Endothelial cell of umbilical vein (primary cell): ENCODE measurements around the gene USP48.

Source experiments
- CTCF ChIP-seq, 2 donors: IDR thresholded peaks; 1 replicate in 1 of 2; 2 replicates in 1 of 2; pipeline ENCODE4 v1.5.1; 2011; ENCODE audit warnings: low read length in 2 of 2, mild to moderate bottlenecking in 2 of 2, moderate library complexity in 2 of 2, control low read depth in 1 of 2, inconsistent platforms in 1 of 2, low read depth in 1 of 2; ENCODE audit not compliant: insufficient read depth in 1 of 2; ENCODE audit errors: extremely low read depth in 1 of 2
- EZH2 ChIP-seq: IDR thresholded peaks from 2 replicates; pipeline ENCODE4 v1.6.1; 2012; ENCODE audit warnings: borderline replicate concordance, low read depth, mild to moderate bottlenecking, moderate library complexity, low read length, inconsistent platforms; ENCODE audit not compliant: severe bottlenecking
- FOS ChIP-seq: IDR thresholded peaks from 2 replicates; pipeline ENCODE4 v1.6.1; 2011; ENCODE audit warnings: mild to moderate bottlenecking, low read length, moderate library complexity, borderline replicate concordance; ENCODE audit not compliant: insufficient read depth
- GATA2 ChIP-seq: IDR thresholded peaks from 2 replicates; pipeline ENCODE4 v1.7.0; 2011; ENCODE audit warnings: low read depth, mild to moderate bottlenecking, moderate library complexity, mixed read lengths, low read length; ENCODE audit not compliant: insufficient read length, insufficient read depth
- JUN ChIP-seq: IDR thresholded peaks from 2 replicates; pipeline ENCODE4 v1.6.1; 2011; ENCODE audit warnings: borderline replicate concordance, low read depth; ENCODE audit not compliant: insufficient read length, insufficient read depth
- MAX ChIP-seq: IDR thresholded peaks from 2 replicates; pipeline ENCODE4 v1.6.1; 2011; ENCODE audit not compliant: insufficient read depth, insufficient read length
- MYC ChIP-seq: IDR thresholded peaks from one replicate; pipeline ENCODE4 v1.6.1; 2011; ENCODE audit warnings: mild to moderate bottlenecking, low read depth, low read length
- POLR2A ChIP-seq: IDR thresholded peaks from 2 replicates; pipeline ENCODE4 v1.6.1; 2012; ENCODE audit warnings: low read depth, mild to moderate bottlenecking, control low read depth, low read length
- POLR2AphosphoS5 ChIP-seq: IDR thresholded peaks from 2 replicates; pipeline ENCODE4 v1.6.1; 2012; ENCODE audit warnings: low read depth, mild to moderate bottlenecking, control low read depth, low read length, moderate library complexity; ENCODE audit not compliant: insufficient read depth

GRCh38 chr1:21801100-21801499, 18.2 kb upstream of the USP48 start:
- no peak for TF ChIP-seq EZH2
- no peak for TF ChIP-seq POLR2A
- no peak for TF ChIP-seq CTCF (IDR thresholded peaks at IDR 0.05; ENCODE audit: extremely low read depth in 1 of 2, insufficient read depth in 1 of 2, low read depth in 1 of 2, low read length in 2 of 2)
- peak; percentile 87 for TF ChIP-seq FOS
- no peak for TF ChIP-seq MAX
- no peak for TF ChIP-seq MYC
- peak; percentile 49 for TF ChIP-seq JUN
- TF ChIP-seq POLR2AphosphoS5: no peak
- TF ChIP-seq GATA2: no peak
